K562 treated with DMSO at 1 percent for 4 hours (cell line): ENCODE measurements around the gene CMTR1. TPM values are rescaled to one million over a fixed set of nuclear protein-coding genes. Genes with fewer than 3 reads are reported as not detected.

Source experiments
- total RNA-seq: library from RNA; unstranded; fragments of 300-600 nt; gene quantifications from 2 replicates; pipeline ENCODE4 v1.2.3, GENCODE V29; 2022; ENCODE audit not compliant: insufficient read depth

CMTR1 gene, protein sequence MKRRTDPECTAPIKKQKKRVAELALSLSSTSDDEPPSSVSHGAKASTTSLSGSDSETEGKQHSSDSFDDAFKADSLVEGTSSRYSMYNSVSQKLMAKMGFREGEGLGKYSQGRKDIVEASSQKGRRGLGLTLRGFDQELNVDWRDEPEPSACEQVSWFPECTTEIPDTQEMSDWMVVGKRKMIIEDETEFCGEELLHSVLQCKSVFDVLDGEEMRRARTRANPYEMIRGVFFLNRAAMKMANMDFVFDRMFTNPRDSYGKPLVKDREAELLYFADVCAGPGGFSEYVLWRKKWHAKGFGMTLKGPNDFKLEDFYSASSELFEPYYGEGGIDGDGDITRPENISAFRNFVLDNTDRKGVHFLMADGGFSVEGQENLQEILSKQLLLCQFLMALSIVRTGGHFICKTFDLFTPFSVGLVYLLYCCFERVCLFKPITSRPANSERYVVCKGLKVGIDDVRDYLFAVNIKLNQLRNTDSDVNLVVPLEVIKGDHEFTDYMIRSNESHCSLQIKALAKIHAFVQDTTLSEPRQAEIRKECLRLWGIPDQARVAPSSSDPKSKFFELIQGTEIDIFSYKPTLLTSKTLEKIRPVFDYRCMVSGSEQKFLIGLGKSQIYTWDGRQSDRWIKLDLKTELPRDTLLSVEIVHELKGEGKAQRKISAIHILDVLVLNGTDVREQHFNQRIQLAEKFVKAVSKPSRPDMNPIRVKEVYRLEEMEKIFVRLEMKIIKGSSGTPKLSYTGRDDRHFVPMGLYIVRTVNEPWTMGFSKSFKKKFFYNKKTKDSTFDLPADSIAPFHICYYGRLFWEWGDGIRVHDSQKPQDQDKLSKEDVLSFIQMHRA
- 38.6 and 39.2 TPM in 2 replicates for total RNA-seq

DNA sequence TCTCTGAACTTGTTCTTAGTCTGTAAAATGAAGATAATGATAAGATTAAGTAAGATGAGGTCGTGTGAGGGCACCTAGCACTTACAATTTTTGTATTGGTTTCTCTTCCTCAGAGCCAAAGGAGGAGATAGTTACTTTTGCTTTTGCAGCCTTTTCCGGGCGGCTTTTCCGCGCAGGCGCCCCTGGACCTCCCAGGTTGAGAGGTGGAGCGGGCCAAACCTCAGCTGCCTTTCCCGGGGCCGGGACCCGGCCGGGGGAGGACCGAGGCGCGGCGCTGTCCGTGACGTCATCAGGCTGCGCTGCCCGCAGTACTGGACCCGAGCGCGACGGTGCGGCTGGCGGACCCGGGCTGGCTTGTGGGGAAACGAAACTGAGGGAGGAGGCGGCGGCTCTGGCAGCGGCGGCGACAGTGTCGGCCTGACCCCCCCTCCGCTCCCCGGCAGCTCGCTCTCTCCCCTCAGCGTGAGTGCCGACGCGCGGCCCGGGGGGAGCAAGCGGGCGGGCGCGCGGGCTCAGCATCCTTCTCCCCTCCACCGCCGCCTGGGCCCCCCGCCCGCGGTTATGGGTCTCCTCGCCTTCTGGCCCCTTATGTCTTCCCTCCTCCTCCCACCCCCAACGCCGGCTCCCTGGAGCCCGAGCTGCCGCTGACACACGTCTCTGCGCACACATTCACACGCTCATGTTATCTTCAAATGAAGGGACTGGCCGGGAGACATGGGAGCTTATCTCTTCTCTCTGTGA is at the start of gene CMTR1:
Gene CMTR1, plus strand, starts transcription at position 306 of the 741 bp plus-strand sequence. CDS start 2,409 bp downstream, outside the sequence.

DNA sequence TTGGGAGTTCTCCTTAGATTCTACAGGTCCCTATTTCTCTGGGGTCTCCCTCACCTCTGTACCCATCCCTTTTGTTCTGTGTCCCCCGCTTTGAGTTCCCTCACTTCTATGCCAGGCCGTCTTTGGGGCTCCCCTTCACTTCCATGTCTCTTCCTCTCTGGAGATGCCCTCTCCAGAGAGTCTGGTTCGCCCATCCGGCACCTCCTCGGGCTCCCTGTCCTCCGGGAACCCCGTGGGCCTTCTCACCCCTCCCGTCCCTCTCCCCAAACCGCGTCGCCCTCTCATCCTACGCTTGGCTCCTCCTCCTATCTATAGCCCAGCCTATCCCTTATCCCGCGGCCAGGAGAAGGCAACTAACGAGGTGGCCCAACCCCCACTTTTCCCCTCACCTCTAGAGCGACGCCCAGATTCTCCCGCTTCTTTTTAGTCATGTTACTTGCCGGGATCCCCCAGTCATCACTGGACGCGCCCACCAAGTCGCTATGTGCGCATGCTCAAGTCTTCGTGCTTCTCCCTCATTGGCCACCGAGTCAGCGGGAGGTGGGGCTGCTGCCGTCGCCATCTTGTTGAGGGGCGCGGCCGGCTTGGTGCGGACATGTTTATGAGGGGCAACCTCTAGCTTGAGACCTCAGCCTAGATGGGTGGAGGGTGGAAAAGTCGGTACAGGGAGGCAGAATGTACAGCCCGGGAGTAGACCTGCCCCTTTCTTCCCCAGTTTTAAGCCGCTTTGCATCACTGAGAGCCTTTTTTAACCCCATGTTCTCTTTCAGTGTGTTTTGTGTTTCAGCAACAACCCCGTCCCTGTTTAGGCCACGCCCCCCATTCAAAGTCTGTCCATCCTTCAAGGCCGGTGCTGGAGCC is 66.6 kb downstream of the CMTR1 start, which contains the start of gene CCDC167:
Gene CCDC167, minus strand, starts transcription at position 461 of the 861 bp plus-strand sequence. Its CDS starts 30 bp downstream, at position 431.

Other genes with a start within 250 kb of the CMTR1 start
- gene TBC1D22B, start 175.4 kb upstream of the CMTR1 start, total RNA-seq = 17.4 and 18.4 TPM in 2 replicates
- 1.8 TPM in 1 of 2 replicates, not detected in the other for gene TMEM217, start 175.1 kb upstream of the CMTR1 start, total RNA-seq
- 17.7 and 18.1 TPM in 2 replicates for gene RNF8, start 79.2 kb upstream of the CMTR1 start, total RNA-seq
- gene CCDC167, start 66.7 kb downstream of the CMTR1 start, total RNA-seq = 21.0 and 40.0 TPM in 2 replicates